ENCODE data around the gene DNASE1L2.

Gene DNASE1L2

GRCh38 chr16:2284001-2284770 lies 47.9 kb downstream of the DNASE1L2 start:
- no peak for DNase-seq (ENCODE audit: extremely low read depth in 1 of 2, low read depth in 1 of 2)

- DNase-seq (ENCODE audit: extremely low read depth in 1 of 2, low read depth in 1 of 2) = no peak
Measured at GRCh38 chr16:2284797-2285576, 48.7 kb downstream of the DNASE1L2 start.

- no peak for DNase-seq (ENCODE audit: extremely low read depth in 1 of 2, low read depth in 1 of 2)
Measured at GRCh38 chr16:2285731-2286191, 49.5 kb downstream of the DNASE1L2 start.

- no peak for DNase-seq (ENCODE audit: extremely low read depth in 1 of 2, low read depth in 1 of 2)
Measured at GRCh38 chr16:2286550-2286949, 50.3 kb downstream of the DNASE1L2 start.

- DNase-seq (ENCODE audit: extremely low read depth in 1 of 2, low read depth in 1 of 2) = no peak
Measured at GRCh38 chr16:2287916-2288547, 51.8 kb downstream of the DNASE1L2 start.

All from activated CD8-positive, alpha-beta memory T cell treated with anti-CD3 and anti-CD28 coated beads for 1 hour (primary cell).